Measurements from ENCODE around the gene PDE6H.

- TF ChIP-seq CTCF (IDR thresholded peaks at IDR 0.05; ENCODE audit: low read length) (no peak), EZH2 (optimal IDR thresholded peaks at IDR 0.05; ENCODE audit: low read depth, low read length) (no peak)
Observed at GRCh38 chr12:14976658-14977057, 3.8 kb downstream of the PDE6H start.

All from MM.1S (cell line).